ENCODE results near the gene OLFM1.

OLFM1 gene

GRCh38 chr9:135098400-135099105, 11.1 kb downstream of the OLFM1 start:
- Histone ChIP-seq H3K4me3 (ENCODE audit: low read length) (no peak overlapping the region), H3K9ac (ENCODE audit: low read length) (no peak overlapping the region), H3K4me1 (ENCODE audit: control insufficient read depth, low read depth, low read length) (no peaks in the 10 kb centered on the region), H3K27me3 (ENCODE audit: control insufficient read depth, insufficient read depth, low read length) (no peaks in the 10 kb centered on the region), H3K27ac (ENCODE audit: low read length) (no peak overlapping the region), H3K9me3 (ENCODE audit: control insufficient read depth, low read depth, low read length) (no peaks in the 10 kb centered on the region), H3K36me3 (ENCODE audit: control insufficient read depth, low read depth, low read length) (peaks cover 36% of the 10 kb centered on the region)

GRCh38 chr9:135099574-135099973, 12.1 kb downstream of the OLFM1 start:
- H3K9me3 ChIP-seq (ENCODE audit: control insufficient read depth, low read depth, low read length) = no peaks in the 10 kb centered on the region
- no peak overlapping the region for H3K27ac ChIP-seq (ENCODE audit: low read length)
- no peaks in the 10 kb centered on the region for H3K27me3 ChIP-seq (ENCODE audit: control insufficient read depth, insufficient read depth, low read length)
- H3K36me3 ChIP-seq (ENCODE audit: control insufficient read depth, low read depth, low read length) = peaks cover 39% of the 10 kb centered on the region
- no peak overlapping the region for H3K4me3 ChIP-seq (ENCODE audit: low read length)
- no peak overlapping the region for H3K9ac ChIP-seq (ENCODE audit: low read length)
- no peaks in the 10 kb centered on the region for H3K4me1 ChIP-seq (ENCODE audit: control insufficient read depth, low read depth, low read length)

DNA sequence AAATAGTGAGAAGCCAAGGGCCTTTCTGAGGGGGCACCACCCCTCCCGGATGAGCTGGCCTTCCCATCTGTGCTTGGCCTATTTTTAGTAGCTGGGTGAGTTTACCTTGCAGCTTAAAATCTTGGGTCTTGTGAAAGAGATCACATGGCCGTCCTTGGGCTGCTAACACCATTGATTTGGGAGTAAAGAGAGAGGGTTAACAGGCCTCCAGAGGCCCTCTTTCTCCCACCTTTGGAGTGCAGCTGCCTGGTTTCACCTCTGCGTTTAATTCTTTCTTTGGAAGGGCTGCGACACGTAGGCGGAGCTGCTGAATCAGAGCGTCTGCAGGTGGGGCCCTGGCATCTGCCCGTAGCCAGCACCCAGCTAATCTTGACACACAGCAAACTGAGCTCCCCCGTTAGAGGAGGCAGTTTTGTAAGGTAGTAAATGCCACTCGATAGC, 12.8 kb downstream of the OLFM1 start:
- H3K9me3 ChIP-seq (ENCODE audit: control insufficient read depth, low read depth, low read length) = no peaks in the 10 kb centered on the region
- H3K36me3 ChIP-seq (ENCODE audit: control insufficient read depth, low read depth, low read length) = peaks cover 39% of the 10 kb centered on the region
- H3K4me1 ChIP-seq (ENCODE audit: control insufficient read depth, low read depth, low read length) = no peaks in the 10 kb centered on the region
- H3K27me3 ChIP-seq (ENCODE audit: control insufficient read depth, insufficient read depth, low read length) = no peaks in the 10 kb centered on the region
- H3K9ac ChIP-seq (ENCODE audit: low read length) = no peak overlapping the region
- no peak overlapping the region for H3K4me3 ChIP-seq (ENCODE audit: low read length)
- H3K27ac ChIP-seq (ENCODE audit: low read length) = no peak overlapping the region

DNA sequence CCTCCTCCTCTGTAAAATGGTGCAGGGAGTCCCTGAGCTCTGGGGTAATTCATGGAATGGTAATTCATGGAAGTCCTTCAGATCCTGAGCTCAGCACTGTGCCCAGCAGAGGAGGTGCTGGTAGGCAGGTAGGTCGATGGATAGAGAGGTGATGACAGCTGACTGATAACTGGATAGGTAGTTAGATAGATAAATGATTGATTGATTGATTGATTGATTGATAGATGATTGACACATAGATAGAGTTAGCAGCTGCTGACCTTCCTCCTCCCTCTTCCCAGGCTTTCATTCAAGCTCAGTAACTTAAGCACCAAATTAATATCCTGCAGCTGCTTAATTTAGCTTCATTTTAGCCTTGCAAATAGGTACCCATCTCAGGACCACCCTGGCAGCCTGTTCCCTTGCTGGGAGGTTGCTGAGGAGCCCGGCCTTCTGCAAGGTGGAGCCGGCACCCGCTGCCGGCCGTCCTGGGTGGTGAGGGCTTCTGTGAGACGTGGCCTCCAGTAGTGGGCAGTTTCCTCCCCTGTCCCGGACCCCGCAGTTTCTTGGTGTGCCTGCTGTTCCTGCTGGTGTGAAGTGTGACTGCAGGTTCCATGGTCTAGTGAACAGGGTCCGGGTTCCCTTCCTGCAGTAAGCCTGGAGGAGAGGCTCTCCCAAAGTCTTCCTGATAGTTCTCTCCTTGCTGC, 13.4 kb downstream of the OLFM1 start:
- Histone ChIP-seq H3K9me3 (ENCODE audit: control insufficient read depth, low read depth, low read length) (no peaks in the 10 kb centered on the region), H3K9ac (ENCODE audit: low read length) (no peak overlapping the region), H3K27ac (ENCODE audit: low read length) (no peak overlapping the region), H3K4me3 (ENCODE audit: low read length) (no peak overlapping the region), H3K36me3 (ENCODE audit: control insufficient read depth, low read depth, low read length) (peaks cover 35% of the 10 kb centered on the region), H3K4me1 (ENCODE audit: control insufficient read depth, low read depth, low read length) (no peaks in the 10 kb centered on the region), H3K27me3 (ENCODE audit: control insufficient read depth, insufficient read depth, low read length) (no peaks in the 10 kb centered on the region)

DNA sequence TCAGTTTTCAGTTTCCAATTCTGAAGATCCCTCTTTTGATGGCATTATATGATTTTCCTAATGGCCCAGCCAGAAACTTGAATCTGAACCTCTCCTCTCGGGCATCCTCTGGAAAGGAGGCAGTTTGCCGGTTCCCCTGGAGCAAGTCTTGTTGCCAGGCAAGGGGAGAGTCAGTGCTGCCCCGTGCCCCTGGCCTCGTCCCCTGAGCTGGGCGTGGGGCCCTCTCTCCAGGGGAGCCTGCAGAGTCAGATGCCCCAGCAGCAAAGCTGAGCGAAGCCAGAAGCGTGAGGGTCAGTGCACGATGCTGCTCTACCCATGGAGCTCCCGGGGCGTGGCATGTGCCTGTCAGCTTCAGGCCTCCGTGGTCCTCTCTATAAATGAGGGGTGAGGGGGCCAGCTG, 14.0 kb downstream of the OLFM1 start:
- Histone ChIP-seq H3K36me3 (ENCODE audit: control insufficient read depth, low read depth, low read length) (peaks cover 31% of the 10 kb centered on the region), H3K4me1 (ENCODE audit: control insufficient read depth, low read depth, low read length) (no peaks in the 10 kb centered on the region), H3K27ac (ENCODE audit: low read length) (no peak overlapping the region), H3K9ac (ENCODE audit: low read length) (no peak overlapping the region), H3K4me3 (ENCODE audit: low read length) (no peak overlapping the region), H3K27me3 (ENCODE audit: control insufficient read depth, insufficient read depth, low read length) (no peaks in the 10 kb centered on the region), H3K9me3 (ENCODE audit: control insufficient read depth, low read depth, low read length) (no peaks in the 10 kb centered on the region)

- H3K4me1 ChIP-seq (ENCODE audit: control insufficient read depth, low read depth, low read length) = no peaks in the 10 kb centered on the region
- no peak overlapping the region for H3K9ac ChIP-seq (ENCODE audit: low read length)
- no peaks in the 10 kb centered on the region for H3K9me3 ChIP-seq (ENCODE audit: control insufficient read depth, low read depth, low read length)
- peaks cover 27% of the 10 kb centered on the region for H3K36me3 ChIP-seq (ENCODE audit: control insufficient read depth, low read depth, low read length)
- H3K4me3 ChIP-seq (ENCODE audit: low read length) = no peak overlapping the region
- H3K27ac ChIP-seq (ENCODE audit: low read length) = no peak overlapping the region
- no peaks in the 10 kb centered on the region for H3K27me3 ChIP-seq (ENCODE audit: control insufficient read depth, insufficient read depth, low read length)
These were observed 14.5 kb downstream of the OLFM1 start for GRCh38 chr9:135101926-135102325.

GRCh38 chr9:135102331-135102730, 14.9 kb downstream of the OLFM1 start:
- Histone ChIP-seq H3K4me3 (ENCODE audit: low read length) (no peak overlapping the region), H3K9ac (ENCODE audit: low read length) (no peak overlapping the region), H3K4me1 (ENCODE audit: control insufficient read depth, low read depth, low read length) (peaks cover 3% of the 10 kb centered on the region), H3K36me3 (ENCODE audit: control insufficient read depth, low read depth, low read length) (peaks cover 27% of the 10 kb centered on the region), H3K27ac (ENCODE audit: low read length) (no peak overlapping the region), H3K27me3 (ENCODE audit: control insufficient read depth, insufficient read depth, low read length) (no peaks in the 10 kb centered on the region), H3K9me3 (ENCODE audit: control insufficient read depth, low read depth, low read length) (no peaks in the 10 kb centered on the region)

DNA sequence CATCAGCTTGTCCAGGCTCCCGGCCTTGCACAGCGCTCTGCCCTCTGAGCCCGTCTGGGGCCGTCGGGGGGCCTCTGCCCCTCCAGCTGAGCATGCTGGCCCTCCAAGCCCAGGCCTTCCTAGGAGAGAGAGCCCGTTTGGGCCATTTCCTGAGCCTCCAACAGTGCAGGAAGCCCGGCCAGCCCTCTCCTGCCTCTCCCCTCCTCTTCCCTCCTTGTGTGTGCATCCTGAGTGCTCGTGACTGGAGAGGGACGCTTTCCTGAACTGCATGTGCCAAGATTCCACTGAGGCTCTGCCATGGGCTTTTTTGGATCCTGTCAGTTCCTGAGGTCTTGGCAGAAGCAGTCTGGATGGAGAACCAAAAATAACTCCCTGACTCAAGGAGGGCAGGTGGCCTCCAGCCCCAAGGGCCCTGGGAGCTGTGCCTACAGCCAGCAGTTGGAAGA, 15.6 kb downstream of the OLFM1 start:
- Histone ChIP-seq H3K4me1 (ENCODE audit: control insufficient read depth, low read depth, low read length) (peaks cover 7% of the 10 kb centered on the region), H3K9ac (ENCODE audit: low read length) (no peak overlapping the region), H3K4me3 (ENCODE audit: low read length) (no peak overlapping the region), H3K9me3 (ENCODE audit: control insufficient read depth, low read depth, low read length) (no peaks in the 10 kb centered on the region), H3K27ac (ENCODE audit: low read length) (no peak overlapping the region), H3K27me3 (ENCODE audit: control insufficient read depth, insufficient read depth, low read length) (no peaks in the 10 kb centered on the region), H3K36me3 (ENCODE audit: control insufficient read depth, low read depth, low read length) (peaks cover 20% of the 10 kb centered on the region)

DNA sequence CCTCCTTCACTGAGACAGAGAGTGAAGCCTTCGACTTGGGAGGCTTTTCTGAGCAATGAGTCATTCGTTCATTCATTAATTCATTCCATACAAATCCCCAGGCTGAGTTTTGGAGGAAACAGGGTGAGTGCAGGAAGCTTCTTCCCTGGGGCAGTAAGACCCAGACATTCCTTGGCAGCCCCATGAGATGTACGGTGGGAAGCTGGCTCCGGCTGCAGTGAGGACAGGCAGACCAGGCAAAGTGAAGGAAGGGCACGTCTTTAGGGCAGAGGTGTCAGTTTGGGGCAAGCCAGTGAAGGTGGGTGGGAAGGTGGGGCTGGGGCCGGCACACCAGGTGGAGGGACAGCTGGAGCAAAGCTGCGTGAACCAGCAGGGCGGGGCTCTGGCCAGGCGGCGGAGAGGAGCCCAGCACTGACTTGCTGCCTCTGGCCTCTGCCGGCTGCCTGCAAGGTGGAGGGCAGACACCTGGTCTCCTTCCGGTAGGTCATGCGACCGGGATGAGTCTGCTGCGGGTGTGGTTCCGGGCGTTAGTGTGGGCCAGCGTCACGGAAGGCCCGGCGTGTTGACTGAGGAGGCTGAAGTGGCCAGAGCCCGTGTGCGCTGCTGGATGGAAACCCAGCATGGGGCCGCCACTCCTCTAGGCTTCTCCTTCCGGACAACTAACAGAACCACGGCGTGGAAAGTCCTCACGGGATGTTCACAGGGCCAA, 16.6 kb downstream of the OLFM1 start:
- no peak overlapping the region for H3K9ac ChIP-seq (ENCODE audit: low read length)
- peaks cover 7% of the 10 kb centered on the region for H3K4me1 ChIP-seq (ENCODE audit: control insufficient read depth, low read depth, low read length)
- H3K27ac ChIP-seq (ENCODE audit: low read length) = no peak overlapping the region
- H3K36me3 ChIP-seq (ENCODE audit: control insufficient read depth, low read depth, low read length) = peaks cover 12% of the 10 kb centered on the region
- no peaks in the 10 kb centered on the region for H3K27me3 ChIP-seq (ENCODE audit: control insufficient read depth, insufficient read depth, low read length)
- H3K9me3 ChIP-seq (ENCODE audit: control insufficient read depth, low read depth, low read length) = no peaks in the 10 kb centered on the region
- no peak overlapping the region for H3K4me3 ChIP-seq (ENCODE audit: low read length)

- peaks cover 5% of the 10 kb centered on the region for H3K36me3 ChIP-seq (ENCODE audit: control insufficient read depth, low read depth, low read length)
- no peaks in the 10 kb centered on the region for H3K27me3 ChIP-seq (ENCODE audit: control insufficient read depth, insufficient read depth, low read length)
- H3K4me1 ChIP-seq (ENCODE audit: control insufficient read depth, low read depth, low read length) = peaks cover 7% of the 10 kb centered on the region
- H3K27ac ChIP-seq (ENCODE audit: low read length) = no peak overlapping the region
- no peak overlapping the region for H3K9ac ChIP-seq (ENCODE audit: low read length)
- H3K4me3 ChIP-seq (ENCODE audit: low read length) = no peak overlapping the region
- H3K9me3 ChIP-seq (ENCODE audit: control insufficient read depth, low read depth, low read length) = no peaks in the 10 kb centered on the region
These were observed 17.3 kb downstream of the OLFM1 start for GRCh38 chr9:135104761-135105160.

- no peak overlapping the region for H3K9ac ChIP-seq (ENCODE audit: low read length)
- no peak overlapping the region for H3K4me3 ChIP-seq (ENCODE audit: low read length)
- peaks cover 3% of the 10 kb centered on the region for H3K36me3 ChIP-seq (ENCODE audit: control insufficient read depth, low read depth, low read length)
- no peak overlapping the region for H3K27ac ChIP-seq (ENCODE audit: low read length)
- H3K9me3 ChIP-seq (ENCODE audit: control insufficient read depth, low read depth, low read length) = no peaks in the 10 kb centered on the region
- H3K4me1 ChIP-seq (ENCODE audit: control insufficient read depth, low read depth, low read length) = peaks cover 7% of the 10 kb centered on the region
- H3K27me3 ChIP-seq (ENCODE audit: control insufficient read depth, insufficient read depth, low read length) = no peaks in the 10 kb centered on the region
These were observed 17.8 kb downstream of the OLFM1 start for GRCh38 chr9:135105211-135105745.

All from iPS-18a (cell line).